HEK293 (cell line): ENCODE measurements around the gene PSMC3.
A peak's percentile ranks its signal among the peaks of the same experiment; 100 is the strongest.

Experiments used
- AEBP2 ChIP-seq: fragments of 450-650 bp; formaldehyde crosslinking; IDR thresholded peaks from 2 replicates; pipeline ENCODE4 v1.5.1; 2016; ENCODE audit warnings: missing biosample characterization, missing genetic modification characterization, borderline replicate concordance
- FEZF1 ChIP-seq: fragments of 450-650 bp; formaldehyde crosslinking; IDR thresholded peaks from 2 replicates; pipeline ENCODE4 v1.5.1; 2016; ENCODE audit warnings: missing biosample characterization, missing genetic modification characterization
- KLF10 ChIP-seq: fragments of 450-650 bp; IDR thresholded peaks from 2 replicates; pipeline ENCODE4 v1.5.1; 2018; ENCODE audit warnings: missing biosample characterization, mild to moderate bottlenecking, missing genetic modification characterization
- KLF8 ChIP-seq: fragments of 450-650 bp; formaldehyde crosslinking; IDR thresholded peaks from 2 replicates; pipeline ENCODE4 v1.5.1; 2016; ENCODE audit warnings: missing biosample characterization, missing genetic modification characterization
- OSR2 ChIP-seq: fragments of 450-650 bp; formaldehyde crosslinking; IDR thresholded peaks from 2 replicates; pipeline ENCODE4 v1.5.1; 2016; ENCODE audit warnings: missing biosample characterization, missing genetic modification characterization
- PRDM2 ChIP-seq: fragments of 450-650 bp; formaldehyde crosslinking; IDR thresholded peaks from 2 replicates; pipeline ENCODE4 v1.5.1; 2016; ENCODE audit warnings: missing biosample characterization, missing genetic modification characterization, borderline replicate concordance
- SCRT1 ChIP-seq: fragments of 450-650 bp; formaldehyde crosslinking; IDR thresholded peaks from 2 replicates; pipeline ENCODE4 v1.5.1; 2016; ENCODE audit warnings: missing biosample characterization, missing genetic modification characterization, borderline replicate concordance
- ZBTB11 ChIP-seq: fragments of 450-650 bp; formaldehyde crosslinking; conservative IDR thresholded peaks from 2 replicates; pipeline ENCODE4 v1.5.1; 2016; ENCODE audit warnings: low read depth, missing biosample characterization, missing genetic modification characterization
- ZNF132 ChIP-seq: fragments of 450-650 bp; formaldehyde crosslinking; IDR thresholded peaks from 2 replicates; pipeline ENCODE4 v1.5.1; 2017; ENCODE audit warnings: missing biosample characterization, missing genetic modification characterization, borderline replicate concordance
- ZNF23 ChIP-seq: fragments of 450-650 bp; formaldehyde crosslinking; IDR thresholded peaks from 2 replicates; pipeline ENCODE4 v1.5.1; 2016; ENCODE audit warnings: missing biosample characterization, missing genetic modification characterization, borderline replicate concordance
- ZNF302 ChIP-seq: fragments of 450-650 bp; formaldehyde crosslinking; IDR thresholded peaks from 2 replicates; pipeline ENCODE4 v1.5.1; 2016; ENCODE audit warnings: missing biosample characterization, missing genetic modification characterization, low read depth
- ZNF362 ChIP-seq: fragments of 450-650 bp; formaldehyde crosslinking; IDR thresholded peaks from 2 replicates; pipeline ENCODE4 v1.5.1; 2016; ENCODE audit warnings: missing biosample characterization, missing genetic modification characterization
- ZNF366 ChIP-seq: fragments of 450-650 bp; formaldehyde crosslinking; conservative IDR thresholded peaks from 2 replicates; pipeline ENCODE4 v1.5.1; 2016; ENCODE audit warnings: missing biosample characterization, missing genetic modification characterization
- ZNF510 ChIP-seq: fragments of 450-650 bp; formaldehyde crosslinking; IDR thresholded peaks from 2 replicates; pipeline ENCODE4 v1.5.1; 2018; ENCODE audit warnings: mild to moderate bottlenecking, missing genetic modification characterization, missing biosample characterization; ENCODE audit not compliant: insufficient replicate concordance
- ZNF518A ChIP-seq: fragments of 450-650 bp; formaldehyde crosslinking; conservative IDR thresholded peaks from 2 replicates; pipeline ENCODE4 v1.5.1; 2016; ENCODE audit warnings: low read depth, missing biosample characterization, missing genetic modification characterization
- ZNF571 ChIP-seq: fragments of 450-650 bp; formaldehyde crosslinking; IDR thresholded peaks from 2 replicates; pipeline ENCODE4 v1.5.0; 2017; ENCODE audit warnings: missing biosample characterization, missing genetic modification characterization
- ZNF585B ChIP-seq: fragments of 450-650 bp; formaldehyde crosslinking; IDR thresholded peaks from 2 replicates; pipeline ENCODE4 v1.5.1; 2016; ENCODE audit warnings: missing biosample characterization, missing genetic modification characterization
- ZNF664 ChIP-seq: fragments of 450-650 bp; formaldehyde crosslinking; IDR thresholded peaks from 2 replicates; pipeline ENCODE4 v1.5.1; 2016; ENCODE audit warnings: missing biosample characterization, missing genetic modification characterization
- ZNF704 ChIP-seq: fragments of 450-650 bp; formaldehyde crosslinking; IDR thresholded peaks from 2 replicates; pipeline ENCODE4 v1.5.1; 2016; ENCODE audit warnings: missing biosample characterization, missing genetic modification characterization
- ZNF777 ChIP-seq: fragments of 450-650 bp; formaldehyde crosslinking; IDR thresholded peaks from 2 replicates; pipeline ENCODE4 v1.5.1; 2017; ENCODE audit warnings: missing biosample characterization, missing genetic modification characterization, borderline replicate concordance
- ZSCAN23 ChIP-seq: fragments of 450-650 bp; formaldehyde crosslinking; IDR thresholded peaks from 2 replicates; pipeline ENCODE4 v1.5.1; 2016; ENCODE audit warnings: missing biosample characterization, missing genetic modification characterization

Gene PSMC3

GRCh38 chr11:47464483-47464882 lies 38.2 kb upstream of the PSMC3 start (continued):
- TF ChIP-seq ZNF585B (no peak), ZNF302 (tag by site-specific recombination) (no peak), ZNF132 (tag by site-specific recombination) (no peak), ZNF23 (no peak), ZNF664 (tag by site-specific recombination) (no peak), ZNF518A (tag by site-specific recombination) (no peak), AEBP2 (no peak), OSR2 (tag by site-specific recombination) (peak; percentile 80), SCRT1 (tag by site-specific recombination) (no peak), ZNF510 (no peak), KLF10 (0 out of 2 replicates have a peak, but pooled peaks have one; percentile 47), ZNF777 (no peak), KLF8 (tag by site-specific recombination) (0 out of 2 replicates have a peak, but pooled peaks have one; percentile 40), FEZF1 (tag by site-specific recombination) (0 out of 2 replicates have a peak, but pooled peaks have one; percentile 37), PRDM2 (tag by site-specific recombination) (no peak), ZSCAN23 (tag by site-specific recombination) (no peak), ZBTB11 (tag by site-specific recombination) (no peak), ZNF704 (no peak), ZNF362 (tag by site-specific recombination) (no peak), ZNF366 (tag by site-specific recombination) (peak; percentile 79), ZNF571 (tag by site-specific recombination) (no peak)
